CD4-positive, alpha-beta T cell treated with Interferon alpha-2 for 1 hour (primary cell): ENCODE results near the gene COG1.
A peak's percentile ranks its signal among the peaks of the same experiment; 100 is the strongest.

ENCODE experiments used
- DNase-seq, 2 donors: peaks; one replicate each; pipeline ENCODE4 v3.0.0-alpha.2; 2020 to 2022

COG1 gene

GRCh38 chr17:73201215-73202069 is 8.6 kb downstream of the COG1 start:
- no peak for DNase-seq

GRCh38 chr17:73203135-73203787 is 10.4 kb downstream of the COG1 start:
- no peak for DNase-seq

GRCh38 chr17:73203788-73204479 is 11.1 kb downstream of the COG1 start:
- peak in 1 of 2 donors; percentile 29 for DNase-seq

GRCh38 chr17:73205459-73205961 is 12.7 kb downstream of the COG1 start:
- no peak for DNase-seq

GRCh38 chr17:73208139-73208827 is 15.4 kb downstream of the COG1 start:
- DNase-seq, result no peak

- no peak for DNase-seq
Observed at GRCh38 chr17:73209436-73209835, 16.6 kb downstream of the COG1 start.

GRCh38 chr17:73210002-73210678 is 17.3 kb downstream of the COG1 start:
- peak in 1 of 2 donors; percentile 24 for DNase-seq

GRCh38 chr17:73211745-73212144 is 18.9 kb downstream of the COG1 start:
- peak; percentile 62 to 72 for DNase-seq

- DNase-seq, result no peak
Observed at GRCh38 chr17:73214008-73214407, 21.2 kb downstream of the COG1 start.

- DNase-seq, result no peak
Observed at GRCh38 chr17:73214851-73215250, 22.0 kb downstream of the COG1 start.

GRCh38 chr17:73215447-73215846 is 22.6 kb downstream of the COG1 start:
- no peak for DNase-seq

- no peak for DNase-seq
Observed at GRCh38 chr17:73223626-73224230, 30.9 kb downstream of the COG1 start.

- no peak for DNase-seq
Observed at GRCh38 chr17:73224237-73224636, 31.4 kb downstream of the COG1 start.

GRCh38 chr17:73224663-73225305 is 31.9 kb downstream of the COG1 start:
- no peak for DNase-seq

GRCh38 chr17:73226556-73227172 is 33.8 kb downstream of the COG1 start:
- no peak for DNase-seq

GRCh38 chr17:73227379-73227778 is 34.5 kb downstream of the COG1 start:
- no peak for DNase-seq

GRCh38 chr17:73227944-73228343 is 35.1 kb downstream of the COG1 start:
- no peak for DNase-seq

GRCh38 chr17:73228748-73229236 is 35.9 kb downstream of the COG1 start:
- peak in 1 of 2 donors; percentile 36 for DNase-seq

GRCh38 chr17:73230088-73230487 is 37.2 kb downstream of the COG1 start:
- no peak for DNase-seq

GRCh38 chr17:73231395-73231794 is 38.5 kb downstream of the COG1 start:
- peak in 1 of 2 donors; percentile 8 for DNase-seq
